HG03439 (cell line): ENCODE results near the gene KCNAB1.

ENCODE experiments used
- ATAC-seq: cut with Tn5 transposase; IDR thresholded peaks from one replicate; pipeline ENCODE4 v1.9.1; 2021; ENCODE audit warnings: mild to moderate bottlenecking, moderate library complexity; ENCODE audit not compliant: unreplicated experiment

The KCNAB1 gene

DNA sequence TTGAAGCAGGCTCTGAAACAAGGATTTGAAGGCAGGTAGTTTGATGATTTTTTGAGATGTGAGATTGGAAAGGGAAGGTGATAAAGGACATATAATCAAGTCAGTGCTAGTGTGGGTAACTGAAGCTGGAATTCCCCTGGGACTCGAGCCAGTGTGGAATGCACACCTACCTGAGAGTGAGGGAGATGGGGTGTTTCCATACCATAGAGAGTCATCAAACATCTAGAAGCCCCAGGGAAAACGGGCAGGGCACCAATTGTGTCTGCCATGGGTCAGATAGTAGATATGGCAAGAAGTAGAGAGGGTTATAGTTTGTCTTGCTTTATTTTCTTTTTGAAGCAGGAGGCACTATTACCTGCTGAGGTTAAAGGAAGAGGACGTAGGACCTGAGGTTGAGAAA is 314.5 kb downstream of the KCNAB1 start:
- ATAC-seq, result no peak

DNA sequence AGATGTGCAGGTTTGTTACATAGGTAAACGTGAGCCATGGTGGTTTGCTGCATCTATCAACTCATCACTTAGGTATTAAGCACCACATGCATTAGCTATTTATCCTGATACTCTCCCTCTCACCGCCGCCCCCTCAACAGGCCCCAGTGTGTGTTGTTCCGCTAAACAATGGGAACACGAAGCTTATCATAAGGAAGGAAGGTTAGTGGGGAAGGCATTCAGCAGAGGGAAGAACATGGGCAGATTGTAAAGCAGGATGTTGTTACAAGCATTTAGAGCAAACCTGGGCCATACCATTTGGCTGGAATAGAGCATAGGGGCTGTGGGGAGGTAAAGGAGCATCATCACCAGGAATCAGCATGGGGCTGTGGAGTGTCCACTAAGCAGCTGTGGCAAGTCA is 322.7 kb downstream of the KCNAB1 start:
- ATAC-seq, result no peak

DNA sequence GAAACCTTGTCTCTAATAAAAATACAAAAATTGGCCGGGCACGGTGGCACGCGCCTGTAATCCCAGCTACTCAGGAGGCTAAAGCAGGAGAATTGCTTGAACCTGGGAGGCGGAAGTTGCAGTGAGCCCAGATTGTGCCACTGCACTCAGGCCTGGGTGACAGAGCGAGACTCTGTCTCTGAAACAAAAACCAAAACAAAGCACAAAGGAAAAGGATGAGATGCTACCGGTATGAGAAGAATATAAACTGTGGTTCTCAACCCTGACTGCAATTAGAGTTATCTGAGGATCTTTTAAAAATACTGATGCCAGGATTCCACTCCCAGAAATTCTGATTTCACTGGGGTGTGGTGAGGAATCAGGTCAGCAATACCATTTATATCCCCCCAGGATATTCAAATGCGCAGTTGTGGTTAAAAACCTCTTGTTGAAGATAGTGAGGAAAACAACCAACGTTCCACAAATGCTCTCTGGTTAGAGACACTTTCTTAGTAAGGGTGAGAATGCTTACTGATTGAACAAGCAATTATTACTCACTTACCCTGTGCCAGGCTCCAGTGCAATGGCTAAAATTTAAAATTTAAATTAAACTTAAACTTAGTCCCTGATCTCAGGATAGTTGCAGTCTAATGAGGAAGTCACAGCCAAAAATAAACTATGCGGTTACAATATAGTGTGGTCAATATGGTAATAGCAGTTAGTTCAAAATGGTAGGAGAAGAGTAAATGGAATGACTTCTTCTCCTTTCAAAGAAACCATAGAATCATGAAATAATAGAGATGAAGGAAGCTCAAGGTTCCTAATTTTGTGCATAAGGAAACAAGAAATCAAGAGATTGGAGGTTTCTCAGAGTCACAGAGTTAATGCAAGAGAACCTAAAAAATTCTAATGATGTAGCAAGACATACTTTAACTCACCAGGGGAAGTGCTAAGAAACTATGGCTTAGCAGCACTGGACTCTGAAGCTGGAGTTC is 325.0 kb downstream of the KCNAB1 start:
- no peak for ATAC-seq

DNA sequence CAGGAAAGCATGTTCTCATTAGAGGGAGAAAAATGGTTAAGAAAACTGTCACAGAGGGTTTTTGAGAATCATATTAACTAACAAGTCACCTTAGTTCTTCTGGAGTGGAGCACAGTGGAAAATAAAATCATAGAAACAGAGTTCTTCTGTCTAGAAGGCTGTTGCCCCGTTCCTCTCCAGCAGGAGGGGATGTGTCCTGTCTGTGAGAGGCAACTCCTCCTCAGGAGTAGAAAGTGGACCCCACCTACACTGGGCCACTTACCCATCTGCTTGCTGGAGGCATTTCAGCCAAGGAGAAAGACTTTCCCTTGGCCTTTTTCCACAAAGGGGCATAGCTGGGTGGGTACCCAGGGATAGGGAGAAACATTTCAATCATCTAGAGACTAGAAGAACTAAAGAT is 327.9 kb downstream of the KCNAB1 start:
- ATAC-seq, result peak; percentile 73

DNA sequence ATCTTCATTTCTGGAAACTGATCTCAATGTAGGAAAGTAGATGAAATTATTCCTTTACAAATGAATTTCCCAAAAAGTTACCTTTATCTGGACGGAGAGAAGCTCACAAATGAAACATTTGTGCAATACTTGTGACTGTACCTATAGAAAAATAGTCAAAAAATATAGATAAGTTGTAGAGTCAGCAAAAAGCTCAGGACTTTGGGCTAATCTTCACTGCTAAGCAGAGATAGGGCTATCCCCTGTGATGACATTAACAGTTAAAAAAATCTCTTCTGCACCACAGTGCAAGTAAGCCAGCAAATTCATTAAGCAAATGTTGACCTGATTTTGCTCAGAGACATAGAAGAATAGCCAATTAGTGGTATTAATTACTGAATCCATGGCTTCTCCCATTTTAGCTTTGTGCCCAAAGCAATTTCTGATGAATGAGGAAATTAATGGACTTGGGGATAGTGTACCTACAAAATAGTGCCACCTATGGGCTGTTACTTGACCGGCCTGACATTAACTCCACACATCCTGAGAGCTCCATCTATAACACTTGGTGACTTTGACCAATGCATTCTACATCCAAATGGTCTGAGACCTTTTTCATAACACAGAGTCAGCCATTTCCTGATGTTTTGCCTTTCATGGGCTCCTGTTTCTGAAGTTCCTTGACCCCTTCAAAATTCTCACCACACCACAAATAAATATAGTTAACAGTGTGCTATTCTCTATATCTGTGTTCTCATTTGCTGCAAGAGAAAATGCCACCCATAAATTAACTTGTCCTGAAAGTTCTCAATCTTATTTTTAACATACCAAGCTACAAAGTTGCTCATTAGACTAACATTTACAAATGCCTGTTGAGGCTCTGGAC is 329.6 kb downstream of the KCNAB1 start:
- no peak for ATAC-seq

DNA sequence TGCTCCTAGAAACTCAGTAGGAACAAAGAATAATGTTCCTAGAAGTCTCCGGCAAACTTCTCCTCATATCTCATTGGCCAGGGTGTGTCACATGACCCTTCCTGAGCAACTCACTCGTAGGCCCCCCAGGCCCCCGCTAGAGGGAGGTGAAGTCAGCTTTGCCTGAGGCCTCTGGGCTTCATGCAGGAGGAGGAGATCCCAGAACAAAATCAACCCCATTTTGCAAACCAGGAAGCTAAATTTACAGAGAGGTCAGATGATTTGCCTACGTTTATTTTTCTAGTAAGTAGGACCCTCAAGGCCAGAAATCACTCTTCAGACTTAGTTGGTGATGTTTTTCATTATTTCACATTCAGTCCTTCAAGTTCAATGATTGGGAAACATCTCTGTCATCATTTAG is 335.5 kb downstream of the KCNAB1 start:
- ATAC-seq, result no peak

DNA sequence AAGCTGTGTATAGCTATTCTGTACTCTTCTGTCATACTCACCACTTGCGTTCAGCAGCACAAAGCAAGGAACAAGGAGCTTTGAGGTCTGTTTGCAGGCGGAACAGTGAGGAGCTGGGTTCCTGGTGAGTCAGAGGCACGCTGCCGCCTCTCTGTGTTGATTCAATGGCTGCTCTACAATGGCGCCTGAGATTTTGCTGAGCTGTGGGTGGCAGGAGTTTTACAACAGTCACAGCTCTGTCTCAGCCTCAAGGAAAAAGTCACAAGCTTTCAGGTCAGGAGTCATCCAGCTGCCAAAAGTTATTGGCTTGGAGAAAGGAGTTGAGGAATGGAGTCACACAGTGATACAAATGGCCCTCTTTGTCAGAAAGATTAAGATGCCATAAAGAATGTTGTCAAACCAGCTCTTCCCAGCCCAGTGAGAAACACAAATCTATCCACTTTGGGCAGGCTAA is 336.4 kb downstream of the KCNAB1 start:
- no peak for ATAC-seq

DNA sequence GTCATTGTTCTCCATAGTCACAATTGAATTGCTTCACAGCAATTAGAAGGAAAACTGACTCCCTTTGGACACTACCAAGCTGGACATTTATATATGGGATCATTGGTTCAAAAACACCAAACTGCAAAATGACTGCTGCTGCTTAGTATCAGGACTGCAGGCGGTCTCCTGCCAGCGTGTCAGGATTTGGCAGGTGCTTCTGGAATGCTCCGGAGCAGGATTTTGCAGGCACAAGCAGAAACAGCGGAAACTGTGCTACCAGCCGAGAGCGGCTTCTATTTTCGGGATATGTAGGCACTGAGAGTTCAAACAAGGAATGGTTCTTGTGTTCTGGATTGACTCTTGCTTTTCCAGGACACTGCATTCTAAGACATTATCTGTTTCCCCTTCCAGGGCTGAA is 339.1 kb downstream of the KCNAB1 start:
- ATAC-seq, result no peak

DNA sequence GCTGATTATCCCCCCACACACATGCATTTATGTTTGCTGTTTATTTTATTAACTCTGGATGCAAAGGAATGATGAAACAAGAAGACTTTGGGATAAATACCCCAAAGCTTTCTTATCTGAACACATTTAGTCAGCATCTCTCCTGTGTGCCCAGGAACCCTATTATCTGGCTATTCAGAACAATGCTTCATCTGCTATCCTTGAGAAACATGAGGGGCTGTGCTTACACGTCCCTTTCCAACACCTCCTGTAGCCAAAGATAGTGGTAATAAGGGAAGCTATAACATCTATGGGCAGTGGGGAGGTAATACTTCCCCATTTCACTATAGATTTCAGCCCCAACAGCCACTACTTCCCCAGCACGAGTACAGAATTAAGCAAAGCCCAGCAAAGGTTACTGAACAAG is 339.8 kb downstream of the KCNAB1 start:
- no peak for ATAC-seq

DNA sequence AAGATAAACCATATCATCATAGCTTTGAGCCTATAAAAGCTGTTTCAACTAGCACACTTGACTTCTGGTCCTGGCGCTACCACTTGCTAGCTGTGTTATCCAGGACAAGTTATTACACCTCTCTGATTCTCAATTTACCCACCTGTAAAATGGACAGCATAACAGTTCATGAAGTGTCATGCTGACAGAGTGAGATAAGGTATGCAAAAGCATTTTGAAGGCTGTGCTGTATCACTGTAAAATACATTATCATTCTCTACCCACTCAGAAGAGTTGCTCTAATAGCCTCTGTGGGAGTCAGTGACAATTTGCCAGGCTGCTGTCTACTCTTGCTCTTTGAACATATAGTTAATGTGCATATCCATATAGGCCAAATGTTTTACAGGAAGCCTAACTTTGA is 341.5 kb downstream of the KCNAB1 start:
- no peak for ATAC-seq

DNA sequence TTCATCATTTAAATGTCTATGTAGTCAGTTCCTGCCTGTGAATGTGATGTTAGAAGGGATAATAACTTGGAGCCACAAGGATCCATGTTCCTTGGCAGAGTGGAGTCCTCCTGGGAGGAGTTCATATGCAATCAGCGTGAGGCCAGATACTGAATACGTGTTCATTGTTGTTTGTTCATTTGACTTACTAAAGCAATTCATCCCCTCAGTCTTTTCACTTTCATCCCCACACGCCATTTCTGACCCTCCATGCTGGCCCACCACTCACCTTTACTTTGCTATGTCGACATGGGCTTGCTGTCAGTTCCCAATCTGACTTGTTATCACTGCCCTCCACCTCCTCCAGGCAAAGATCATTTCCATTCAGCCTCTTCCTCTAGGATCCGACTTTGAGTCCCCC is 342.7 kb downstream of the KCNAB1 start:
- no peak for ATAC-seq

DNA sequence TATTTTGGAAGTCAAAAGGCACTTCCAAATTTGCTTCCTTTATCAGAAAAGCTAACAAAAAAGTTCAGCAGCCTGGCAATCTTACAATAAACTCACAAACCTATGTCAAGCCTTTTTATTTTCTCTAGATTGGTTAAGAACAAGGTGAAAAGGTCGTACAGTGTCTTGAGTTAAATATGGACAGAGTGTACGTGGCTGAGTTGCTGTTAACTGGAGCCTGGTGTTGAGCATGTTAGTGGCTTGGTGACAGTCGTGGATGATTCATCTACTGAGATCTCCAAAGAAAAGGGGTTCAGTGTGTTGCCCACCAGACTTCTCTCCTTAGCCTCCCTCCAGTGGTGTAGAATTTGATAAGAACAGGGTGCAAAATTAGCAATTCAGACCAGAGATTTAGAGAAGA is 344.8 kb downstream of the KCNAB1 start:
- no peak for ATAC-seq

DNA sequence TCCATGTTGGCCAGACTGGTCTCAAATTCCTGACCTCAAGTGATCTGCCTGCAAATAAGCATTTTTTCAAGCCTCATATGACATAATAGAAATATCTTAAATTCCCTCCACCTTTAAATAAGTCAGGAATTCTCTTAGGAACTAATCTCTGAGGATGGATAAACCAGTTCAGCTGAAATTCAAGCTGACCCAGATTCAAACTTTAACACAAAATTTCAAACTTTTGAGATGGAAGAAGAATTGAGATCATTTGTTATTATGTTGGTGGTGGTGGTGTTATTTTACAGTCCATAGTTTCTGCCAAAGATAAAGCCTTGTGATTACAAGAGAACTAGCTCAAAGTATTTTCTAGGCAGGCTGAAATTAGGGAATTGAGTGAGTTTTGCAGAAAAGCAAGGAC is 349.1 kb downstream of the KCNAB1 start:
- no peak for ATAC-seq

DNA sequence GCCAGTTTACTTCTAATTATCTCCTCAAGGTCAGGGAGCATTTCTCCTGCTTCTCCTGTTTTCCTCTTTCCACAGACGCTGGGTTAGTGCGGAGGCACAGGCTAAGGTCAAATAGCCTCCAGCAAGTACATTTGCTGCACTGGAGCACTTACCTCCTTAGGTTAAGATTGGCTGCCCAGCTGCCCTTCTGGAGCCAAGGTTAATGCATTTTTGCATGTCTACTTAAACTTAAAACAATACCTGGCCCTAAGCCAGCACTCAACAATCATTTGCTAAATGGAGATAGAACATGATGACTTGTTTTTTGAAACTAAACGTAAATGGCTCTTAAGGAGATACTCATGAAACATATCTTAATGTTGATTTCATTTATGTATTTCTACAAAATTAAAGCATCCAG is 351.1 kb downstream of the KCNAB1 start:
- ATAC-seq, result no peak

DNA sequence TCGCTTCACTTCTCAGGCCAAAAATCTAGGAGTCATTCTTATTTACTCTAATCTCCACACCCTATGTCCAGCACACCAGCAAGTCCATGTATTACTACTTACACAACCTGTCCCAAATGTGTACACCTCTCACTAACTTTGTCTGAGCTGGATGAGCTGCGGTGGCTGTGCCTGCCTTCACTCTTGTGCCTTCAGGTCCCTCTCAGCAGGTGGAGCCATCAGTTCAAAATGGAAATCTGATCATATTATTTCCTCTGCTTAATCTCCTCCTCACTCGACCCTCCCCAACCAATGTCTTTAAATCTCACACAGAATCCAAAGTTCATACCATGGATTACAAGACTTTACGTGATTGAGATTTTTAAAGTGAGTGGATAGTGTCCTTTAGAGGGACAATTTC is 351.8 kb downstream of the KCNAB1 start:
- no peak for ATAC-seq

DNA sequence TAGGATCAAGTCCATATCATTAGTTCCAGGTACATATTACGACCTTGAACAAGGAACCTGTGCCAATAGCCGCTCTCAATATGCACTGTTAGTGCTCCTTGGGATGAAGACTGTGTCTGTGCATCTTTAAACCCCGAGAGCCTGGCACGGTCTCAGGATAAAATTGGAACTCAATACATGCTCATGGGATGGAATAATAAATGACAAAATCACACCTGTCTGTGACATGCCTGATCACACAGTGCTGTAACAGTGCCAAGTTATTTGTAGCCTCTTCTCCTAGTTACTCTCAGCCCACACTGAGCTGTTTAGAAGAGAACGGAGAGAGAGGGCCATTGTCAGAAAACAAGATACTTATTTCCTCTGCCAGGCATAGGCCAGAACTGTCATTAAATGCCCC is 352.3 kb downstream of the KCNAB1 start:
- ATAC-seq, result no peak

DNA sequence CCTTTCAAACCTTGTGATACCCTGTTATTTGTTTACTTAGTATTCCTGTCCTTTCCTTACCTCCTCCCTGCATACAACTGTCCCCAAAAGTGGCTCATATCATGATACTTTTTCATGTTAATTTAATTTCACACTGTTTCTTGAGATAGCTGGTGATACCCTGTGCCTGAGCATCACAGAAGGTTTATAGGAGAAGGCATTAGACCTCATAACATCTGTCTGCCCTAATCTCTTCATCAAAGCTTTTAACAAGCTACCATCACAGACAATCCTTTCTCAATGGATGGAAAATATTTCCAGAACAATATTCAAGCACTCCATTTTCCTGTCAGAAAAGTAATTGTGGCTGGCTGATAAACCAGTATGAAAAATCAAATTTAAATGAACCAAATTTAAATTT is 353.0 kb downstream of the KCNAB1 start:
- no peak for ATAC-seq

DNA sequence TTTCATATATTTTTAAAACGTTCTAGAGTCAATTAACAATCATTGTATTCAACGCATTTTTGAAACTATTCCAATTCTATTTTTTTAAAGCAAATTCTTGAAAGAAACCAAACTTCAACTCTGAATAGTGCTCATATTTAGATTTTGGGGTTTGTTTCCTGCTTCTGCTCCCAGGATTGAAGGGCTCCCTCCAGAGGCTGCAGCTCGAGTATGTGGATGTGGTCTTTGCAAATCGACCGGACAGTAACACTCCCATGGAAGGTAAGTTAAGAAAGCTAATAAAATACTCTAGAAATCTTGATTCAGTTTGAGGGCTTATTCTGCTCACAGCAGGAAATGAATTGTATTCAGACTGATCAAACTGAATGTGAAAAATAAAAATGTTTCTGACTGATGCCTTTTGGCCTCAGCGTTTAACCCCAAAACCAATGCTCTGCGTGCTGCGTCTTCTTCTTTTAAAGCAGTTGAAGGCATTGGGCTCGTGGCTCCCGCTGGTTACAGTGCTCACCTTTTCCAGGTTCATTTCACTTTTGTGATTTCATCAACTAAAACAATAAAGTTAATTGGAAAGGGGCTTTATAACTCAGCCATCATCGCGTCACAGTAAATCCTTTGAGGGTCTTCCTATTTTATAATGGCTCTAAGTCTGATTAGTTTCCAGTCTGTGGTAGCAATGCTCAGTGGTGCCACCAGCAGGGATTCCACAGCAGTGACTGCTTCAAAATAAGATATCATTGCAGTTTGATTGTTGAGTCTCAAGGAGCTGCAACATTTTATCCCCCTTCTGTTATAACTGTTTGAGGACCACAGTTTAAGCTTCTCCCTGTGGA is 354.4 kb downstream of the KCNAB1 start:
- no peak for ATAC-seq

DNA sequence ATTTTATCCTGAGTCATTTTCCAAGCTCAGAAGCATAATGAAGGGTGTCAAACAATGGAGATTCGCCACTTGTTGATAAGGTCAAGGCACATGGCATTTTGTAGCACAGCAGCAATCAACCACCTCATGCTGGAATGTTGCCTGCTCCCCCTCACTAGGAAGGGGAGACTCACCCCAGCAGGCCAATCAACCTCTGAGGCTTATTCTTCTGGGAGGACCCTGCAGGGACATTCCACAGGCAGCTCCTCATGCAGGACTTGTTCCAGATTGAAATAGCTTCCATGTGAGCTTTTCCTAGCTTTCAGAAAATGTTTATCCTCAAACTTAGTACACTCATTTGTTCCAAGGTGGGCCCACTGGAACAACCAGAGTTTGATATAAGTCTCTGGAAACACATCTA is 356.9 kb downstream of the KCNAB1 start:
- no peak for ATAC-seq

DNA sequence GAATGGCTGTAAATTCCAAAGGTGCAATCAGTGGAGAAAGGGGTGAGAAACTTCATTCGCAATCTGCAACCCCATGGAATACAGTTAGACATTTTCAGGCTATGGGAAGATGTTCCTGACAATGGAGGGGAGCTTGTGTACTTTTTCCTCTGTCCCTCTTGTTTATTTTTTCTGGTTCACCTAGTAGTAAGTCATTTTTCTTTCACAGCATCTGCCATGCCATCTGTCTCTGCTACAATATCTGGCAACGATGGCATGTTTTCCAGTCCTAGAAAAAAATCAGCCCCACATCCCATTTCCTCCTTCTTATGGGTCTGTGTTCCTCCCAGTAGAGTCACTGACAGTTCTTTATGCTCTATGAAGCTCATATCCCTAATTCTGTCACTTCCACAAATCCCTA is 358.5 kb downstream of the KCNAB1 start:
- no peak for ATAC-seq

DNA sequence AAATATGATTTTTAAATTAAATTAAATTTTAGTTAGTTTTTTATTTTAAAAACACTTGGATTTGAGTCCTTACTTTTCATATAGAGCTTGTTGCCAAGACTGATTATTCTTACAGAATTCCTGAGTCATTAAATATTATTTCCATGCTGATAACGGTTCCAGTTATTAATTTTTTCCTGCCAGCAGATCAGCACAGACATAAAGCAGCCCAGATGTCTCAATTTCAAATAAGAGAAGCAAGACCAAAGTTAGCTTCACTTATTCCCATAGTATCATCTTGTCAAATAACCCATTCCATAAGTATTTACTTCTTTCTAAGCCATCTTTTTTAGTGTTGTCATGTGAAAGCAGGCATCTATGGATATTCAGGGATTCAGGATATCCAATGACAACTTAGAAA is 359.2 kb downstream of the KCNAB1 start:
- ATAC-seq, result no peak
